MM.1S (cell line): Measurements from ENCODE around the gene GARS1.

ENCODE experiments used
- DNase-seq: peaks from one replicate; pipeline ENCODE4 v3.0.0-alpha.2; 2015
- H2AFZ ChIP-seq: fragments of 300-600 bp; sonication (generic); 2 replicates; pipeline ENCODE4 v1.6.0; 2016; ENCODE audit warnings: antibody characterized with exemption, low read length
- H3F3A ChIP-seq: fragments of 300-600 bp; sonication (generic); 2 replicates; pipeline ENCODE4 v1.6.1; 2016; ENCODE audit warnings: mild to moderate bottlenecking, antibody characterized with exemption, low read length, moderate library complexity, mixed read lengths; ENCODE audit not compliant: insufficient read depth
- H3K27ac ChIP-seq: fragments of 300-600 bp; sonication (generic); 2 replicates; pipeline ENCODE4 v1.5.1; 2016; ENCODE audit warnings: mild to moderate bottlenecking, low read length
- H3K27me3 ChIP-seq: fragments of 300-600 bp; sonication (generic); replicated peaks from 2 replicates; pipeline ENCODE4 v1.6.0; 2016; ENCODE audit warnings: low read length; ENCODE audit not compliant: insufficient read depth
- H3K36me3 ChIP-seq: fragments of 300-600 bp; sonication (generic); replicated peaks from 2 replicates; pipeline ENCODE4 v1.6.1; 2016; ENCODE audit warnings: mild to moderate bottlenecking, low read length, mixed read lengths; ENCODE audit not compliant: insufficient read depth
- H3K4me1 ChIP-seq: fragments of 300-600 bp; sonication (generic); 2 replicates; pipeline ENCODE4 v1.6.1; 2016; ENCODE audit warnings: low read length, mixed read lengths
- H3K4me2 ChIP-seq: fragments of 300-600 bp; sonication (generic); 2 replicates; pipeline ENCODE4 v1.6.0; 2016; ENCODE audit warnings: low read depth, low read length
- H3K4me3 ChIP-seq: fragments of 300-600 bp; sonication (generic); 2 replicates; pipeline ENCODE4 v1.5.1; 2016; ENCODE audit warnings: low read length, mixed read lengths
- H3K79me2 ChIP-seq: fragments of 300-600 bp; sonication (generic); 2 replicates; pipeline ENCODE4 v1.6.1; 2016; ENCODE audit warnings: mixed run types, low read length, mixed read lengths
- H3K9ac ChIP-seq: fragments of 300-600 bp; sonication (generic); 2 replicates; pipeline ENCODE4 v1.6.1; 2016; ENCODE audit warnings: low read length, mixed read lengths
- H3K9me2 ChIP-seq: fragments of 300-600 bp; sonication (generic); replicated peaks from 2 replicates; pipeline ENCODE4 v1.6.1; 2016; ENCODE audit warnings: mild to moderate bottlenecking, low read length, mixed read lengths; ENCODE audit not compliant: insufficient read depth
- H3K9me3 ChIP-seq: fragments of 300-600 bp; sonication (generic); replicated peaks from 2 replicates; pipeline ENCODE4 v1.6.1; 2016; ENCODE audit warnings: mild to moderate bottlenecking, low read length, mixed read lengths; ENCODE audit not compliant: insufficient read depth
- H4K20me1 ChIP-seq: fragments of 300-600 bp; sonication (generic); 2 replicates; pipeline ENCODE4 v1.6.1; 2016; ENCODE audit warnings: mild to moderate bottlenecking, low read length, moderate library complexity, mixed read lengths; ENCODE audit not compliant: insufficient read depth
- CTCF ChIP-seq: fragments of 300-600 bp; sonication (generic); IDR thresholded peaks from 2 replicates; pipeline ENCODE4 v1.5.1; 2016; ENCODE audit warnings: antibody characterized with exemption, low read length, mixed read lengths
- EZH2 ChIP-seq: fragments of 300-600 bp; sonication (generic); optimal IDR thresholded peaks from 2 replicates; pipeline ENCODE3; 2017; ENCODE audit warnings: low read depth, mild to moderate bottlenecking, antibody characterized with exemption, low read length, mixed read lengths
- EZH2phosphoT487 ChIP-seq: fragments of 300-600 bp; sonication (generic); IDR thresholded peaks from 2 replicates; pipeline ENCODE4 v1.6.1; 2018; ENCODE audit warnings: antibody characterized with exemption, low read length

GARS1 gene

GRCh38 chr7:30650421-30650808, 55.7 kb downstream of the GARS1 start:
- H3K4me3 ChIP-seq = no peak overlapping the region
- H3K79me2 ChIP-seq = no peaks in the 10 kb centered on the region
- H3K9me3 ChIP-seq = no peaks in the 10 kb centered on the region
- TF ChIP-seq EZH2 (no peak), EZH2phosphoT487 (no peak), CTCF (no peak)
- no peak overlapping the region for H3K27ac ChIP-seq
- H4K20me1 ChIP-seq = no peaks in the 10 kb centered on the region
- H3K9me2 ChIP-seq = no peaks in the 10 kb centered on the region
- DNase-seq = no peak
- H2AFZ ChIP-seq = no peak overlapping the region
- no peak overlapping the region for H3K9ac ChIP-seq
- H3K27me3 ChIP-seq = no peaks in the 10 kb centered on the region
- no peak overlapping the region for H3K4me2 ChIP-seq
- no peaks in the 10 kb centered on the region for H3K36me3 ChIP-seq
- no peaks in the 10 kb centered on the region for H3K4me1 ChIP-seq
- H3F3A ChIP-seq = no peaks in the 10 kb centered on the region

GRCh38 chr7:30652132-30652531, 57.5 kb downstream of the GARS1 start:
- H3K36me3 ChIP-seq = no peaks in the 10 kb centered on the region
- no peaks in the 10 kb centered on the region for H3K79me2 ChIP-seq
- H3K4me3 ChIP-seq = no peak overlapping the region
- no peaks in the 10 kb centered on the region for H3F3A ChIP-seq
- H3K9me3 ChIP-seq = no peaks in the 10 kb centered on the region
- no peak overlapping the region for H3K9ac ChIP-seq
- H3K27ac ChIP-seq = no peak overlapping the region
- TF ChIP-seq EZH2phosphoT487 = no peak
- no peak for TF ChIP-seq EZH2
- no peak for TF ChIP-seq CTCF
- H3K9me2 ChIP-seq = no peaks in the 10 kb centered on the region
- no peak overlapping the region for H2AFZ ChIP-seq
- H3K4me1 ChIP-seq = no peaks in the 10 kb centered on the region
- no peak for DNase-seq
- no peaks in the 10 kb centered on the region for H3K27me3 ChIP-seq
- no peaks in the 10 kb centered on the region for H4K20me1 ChIP-seq
- no peak overlapping the region for H3K4me2 ChIP-seq

GRCh38 chr7:30652698-30653641, 58.3 kb downstream of the GARS1 start:
- TF ChIP-seq EZH2 (no peak), EZH2phosphoT487 (no peak), CTCF (no peak)
- no peaks in the 10 kb centered on the region for H3K79me2 ChIP-seq
- H3K9me2 ChIP-seq = no peaks in the 10 kb centered on the region
- no peak overlapping the region for H3K4me2 ChIP-seq
- DNase-seq = no peak
- no peaks in the 10 kb centered on the region for H3K36me3 ChIP-seq
- no peaks in the 10 kb centered on the region for H3K9me3 ChIP-seq
- H3F3A ChIP-seq = no peaks in the 10 kb centered on the region
- no peaks in the 10 kb centered on the region for H4K20me1 ChIP-seq
- no peak overlapping the region for H2AFZ ChIP-seq
- no peaks in the 10 kb centered on the region for H3K4me1 ChIP-seq
- no peak overlapping the region for H3K9ac ChIP-seq
- no peak overlapping the region for H3K4me3 ChIP-seq
- no peak overlapping the region for H3K27ac ChIP-seq
- no peaks in the 10 kb centered on the region for H3K27me3 ChIP-seq
